OCI-LY3 (cell line): ENCODE results near the gene KRI1.
"Not testable (repeated sequence)": the region's sequence is repeated elsewhere in the genome, so short reads cannot be mapped to it uniquely, and the experiment has no call there.

ENCODE experiments used
- H2AFZ ChIP-seq: fragments of 200-600, 300-600 bp; shearing (Covaris generic); 2 replicates; pipeline ENCODE4 v1.6.0; 2014; ENCODE audit warnings: antibody characterized with exemption, low read depth, low read length
- H3K27ac ChIP-seq: fragments of 200-600, 300-600 bp; sonication (generic); 2 replicates; pipeline ENCODE4 v1.5.1; 2014; ENCODE audit warnings: mild to moderate bottlenecking, low read length, moderate library complexity, mixed read lengths
- H3K27me3 ChIP-seq: fragments of 200-600, 300-600 bp; sonication (generic); 2 replicates; pipeline ENCODE4 v1.6.1; 2014; ENCODE audit warnings: low read depth, low read length, mixed read lengths
- H3K36me3 ChIP-seq: fragments of 200-600, 300-600 bp; sonication (generic); replicated peaks from 2 replicates; pipeline ENCODE3; 2014; ENCODE audit warnings: low read depth, low read length, mixed read lengths
- H3K4me1 ChIP-seq: fragments of 300-600, 200-600 bp; sonication (generic); 2 replicates; pipeline ENCODE4 v1.6.1; 2014; ENCODE audit warnings: low read length, mixed read lengths
- H3K4me2 ChIP-seq: fragments of 200-600, 300-600 bp; sonication (generic); 2 replicates; pipeline ENCODE4 v1.6.1; 2014; ENCODE audit warnings: low read length, mixed read lengths
- H3K4me3 ChIP-seq: fragments of 300-600, 200-600 bp; sonication (generic); 2 replicates; pipeline ENCODE4 v1.5.1; 2014; ENCODE audit warnings: antibody characterized with exemption, mild to moderate bottlenecking, low read length, moderate library complexity
- H3K79me2 ChIP-seq: fragments of 300-600, 200-600 bp; shearing (Covaris generic); 2 replicates; pipeline ENCODE4 v1.6.1; 2014; ENCODE audit warnings: mild to moderate bottlenecking, low read length, mixed read lengths
- H3K9ac ChIP-seq: fragments of 300-600, 200-600 bp; shearing (Covaris generic); 2 replicates; pipeline ENCODE4 v1.6.0; 2014; ENCODE audit warnings: mild to moderate bottlenecking, low read length, moderate library complexity
- H3K9me3 ChIP-seq: fragments of 200-600, 300-600 bp; shearing (Covaris generic); 2 replicates; pipeline ENCODE4 v1.6.1; 2014; ENCODE audit warnings: low read length, mixed read lengths; ENCODE audit not compliant: insufficient read depth
- H4K20me1 ChIP-seq: fragments of 200-600, 300-600 bp; sonication (generic); 2 replicates; pipeline ENCODE4 v1.6.1; 2016; ENCODE audit warnings: low read length, mixed read lengths; ENCODE audit not compliant: insufficient read depth
- EZH2phosphoT487 ChIP-seq: fragments of 200-600 bp; shearing (Covaris generic); IDR thresholded peaks from 2 replicates; pipeline ENCODE4 v1.6.1; 2018; ENCODE audit warnings: antibody characterized with exemption, mixed run types, low read depth
- TF ChIP-seq, protein P1 (sequence below): fragments of 200-600, 300-600 bp; sonication (generic); IDR thresholded peaks from 2 replicates; pipeline ENCODE4 v1.5.1; 2014; ENCODE audit warnings: antibody characterized with exemption, low read length, low read depth

The KRI1 gene

DNA sequence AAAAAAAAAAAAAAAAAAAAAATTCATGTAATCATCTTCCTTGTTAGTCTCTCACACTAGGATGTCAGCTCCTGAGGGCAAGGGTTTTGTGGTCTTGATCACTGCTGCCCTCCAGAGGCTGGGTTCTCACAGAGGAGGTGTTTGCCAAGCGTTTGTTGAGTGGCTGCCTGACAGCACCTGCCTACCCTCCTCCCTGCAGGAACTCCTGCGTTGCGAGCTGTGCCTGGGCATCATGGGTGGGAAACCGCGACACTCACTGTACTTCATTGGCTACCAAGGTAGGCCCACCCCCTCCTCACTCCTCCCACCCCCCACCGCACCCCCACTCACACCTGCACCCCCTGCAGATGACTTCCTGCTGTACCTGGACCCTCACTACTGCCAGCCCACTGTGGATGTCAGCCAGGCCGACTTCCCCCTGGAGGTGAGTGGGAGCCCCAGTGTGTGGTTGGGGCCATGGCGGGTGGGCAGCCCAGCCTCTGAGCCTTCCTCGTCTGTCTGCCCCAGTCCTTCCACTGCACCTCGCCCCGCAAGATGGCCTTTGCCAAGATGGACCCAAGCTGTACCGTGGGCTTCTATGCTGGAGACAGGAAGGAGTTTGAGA is 14.0 kb downstream of the KRI1 start:
- Histone ChIP-seq H4K20me1 (no peaks in the 10 kb centered on the region), H3K4me3 (no peak overlapping the region)

DNA sequence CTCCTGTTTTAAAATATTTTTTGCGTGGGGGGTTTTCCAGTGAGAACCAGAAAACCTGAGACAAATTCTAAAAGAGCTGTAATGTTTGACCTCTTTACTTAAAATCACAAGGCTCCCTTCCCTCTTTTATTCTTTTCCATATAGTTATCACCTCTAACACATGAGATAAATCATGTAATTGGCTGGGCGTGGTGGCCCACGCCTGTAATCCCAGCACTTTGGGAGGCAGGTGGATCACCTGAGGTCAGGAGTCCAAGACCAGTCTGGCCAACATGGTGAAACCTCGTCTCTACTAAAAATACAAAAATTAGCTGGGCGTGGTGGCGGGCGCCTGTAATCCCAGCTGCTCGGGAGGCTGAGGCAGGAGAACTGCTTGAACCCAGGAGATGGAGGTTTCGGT is 14.8 kb downstream of the KRI1 start:
- not testable (repeated sequence) for H2AFZ ChIP-seq, H3K4me2 ChIP-seq, H4K20me1 ChIP-seq, H3K4me1 ChIP-seq, H3K4me3 ChIP-seq, H3K27ac ChIP-seq, H3K27me3 ChIP-seq, H3K79me2 ChIP-seq, H3K9me3 ChIP-seq, H3K9ac ChIP-seq
- peaks cover 52% of the 10 kb centered on the region for H3K36me3 ChIP-seq

More for the DNA sequence above, 14.0 kb downstream of the KRI1 start:
- no peaks in the 10 kb centered on the region for H3K79me2 ChIP-seq
- no peaks in the 10 kb centered on the region for H3K9me3 ChIP-seq
- H2AFZ ChIP-seq = no peak overlapping the region
- H3K4me2 ChIP-seq = no peak overlapping the region
- H3K27me3 ChIP-seq = no peaks in the 10 kb centered on the region
- no peak overlapping the region for H3K27ac ChIP-seq
- H3K4me1 ChIP-seq = 0 out of 2 replicates have a peak, but pooled peaks cover 4% of the 10 kb centered on the region
- no peak overlapping the region for H3K9ac ChIP-seq
- TF ChIP-seq EZH2phosphoT487 = no peak
- TF ChIP-seq, protein P1, sequence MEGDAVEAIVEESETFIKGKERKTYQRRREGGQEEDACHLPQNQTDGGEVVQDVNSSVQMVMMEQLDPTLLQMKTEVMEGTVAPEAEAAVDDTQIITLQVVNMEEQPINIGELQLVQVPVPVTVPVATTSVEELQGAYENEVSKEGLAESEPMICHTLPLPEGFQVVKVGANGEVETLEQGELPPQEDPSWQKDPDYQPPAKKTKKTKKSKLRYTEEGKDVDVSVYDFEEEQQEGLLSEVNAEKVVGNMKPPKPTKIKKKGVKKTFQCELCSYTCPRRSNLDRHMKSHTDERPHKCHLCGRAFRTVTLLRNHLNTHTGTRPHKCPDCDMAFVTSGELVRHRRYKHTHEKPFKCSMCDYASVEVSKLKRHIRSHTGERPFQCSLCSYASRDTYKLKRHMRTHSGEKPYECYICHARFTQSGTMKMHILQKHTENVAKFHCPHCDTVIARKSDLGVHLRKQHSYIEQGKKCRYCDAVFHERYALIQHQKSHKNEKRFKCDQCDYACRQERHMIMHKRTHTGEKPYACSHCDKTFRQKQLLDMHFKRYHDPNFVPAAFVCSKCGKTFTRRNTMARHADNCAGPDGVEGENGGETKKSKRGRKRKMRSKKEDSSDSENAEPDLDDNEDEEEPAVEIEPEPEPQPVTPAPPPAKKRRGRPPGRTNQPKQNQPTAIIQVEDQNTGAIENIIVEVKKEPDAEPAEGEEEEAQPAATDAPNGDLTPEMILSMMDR = peak; percentile 36
- peaks cover 57% of the 10 kb centered on the region for H3K36me3 ChIP-seq

DNA sequence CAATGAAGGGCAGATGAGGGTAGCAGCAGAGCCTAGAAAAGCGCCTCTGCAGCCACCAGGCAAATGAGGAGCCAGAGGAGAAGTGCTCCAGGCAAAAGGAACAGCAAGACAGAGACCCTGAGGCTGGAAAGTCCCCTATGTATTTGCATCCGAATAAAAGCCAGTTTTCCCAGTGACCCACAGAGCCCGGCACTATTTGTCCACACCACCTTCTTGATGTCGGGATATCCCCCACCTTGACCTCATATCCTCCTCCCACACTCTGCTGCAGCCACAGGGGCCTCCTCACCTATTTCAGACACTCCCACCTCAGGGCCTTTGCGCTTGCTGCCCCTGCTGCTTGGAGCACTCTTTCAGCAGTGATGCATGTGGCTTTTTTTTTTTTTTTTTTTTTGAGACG is 15.5 kb downstream of the KRI1 start:
- H3K36me3 ChIP-seq = peaks cover 46% of the 10 kb centered on the region
- H2AFZ ChIP-seq = no peak overlapping the region

DNA sequence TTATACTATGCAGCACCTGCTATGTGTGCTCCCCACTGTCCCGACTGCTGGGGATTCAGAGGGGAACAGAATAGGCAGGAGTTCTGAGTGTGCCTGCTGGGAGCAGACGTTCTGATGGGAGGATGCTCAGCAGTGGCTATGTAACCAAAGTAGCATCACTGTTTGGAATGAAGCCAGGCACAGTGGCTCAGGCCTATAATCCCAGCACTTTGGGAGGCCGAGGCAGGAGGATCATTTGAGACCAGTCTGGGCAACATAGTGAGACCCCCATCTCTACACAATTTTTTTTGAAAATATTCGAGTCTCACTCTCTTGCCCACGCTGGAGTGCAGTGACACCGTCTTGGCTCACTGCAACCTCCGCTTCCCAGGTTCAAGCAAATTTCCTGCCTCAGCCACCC is 16.1 kb downstream of the KRI1 start:
- no peak overlapping the region for H3K27ac ChIP-seq
- no peaks in the 10 kb centered on the region for H3K27me3 ChIP-seq
- peaks cover 4% of the 10 kb centered on the region for H3K79me2 ChIP-seq
- no peaks in the 10 kb centered on the region for H3K9me3 ChIP-seq
- H3K9ac ChIP-seq = no peak overlapping the region
- no peak overlapping the region for H3K4me3 ChIP-seq
- no peak overlapping the region for H2AFZ ChIP-seq
- no peak overlapping the region for H3K4me2 ChIP-seq
- peaks cover 6% of the 10 kb centered on the region for H3K4me1 ChIP-seq
- peaks cover 40% of the 10 kb centered on the region for H3K36me3 ChIP-seq
- TF ChIP-seq EZH2phosphoT487 = no peak
- TF ChIP-seq, protein P1 = no peak
- no peaks in the 10 kb centered on the region for H4K20me1 ChIP-seq

More for the DNA sequence above, 15.5 kb downstream of the KRI1 start:
- no peak overlapping the region for H3K27ac ChIP-seq
- H3K4me1 ChIP-seq = 0 out of 2 replicates have a peak, but pooled peaks cover 4% of the 10 kb centered on the region
- no peaks in the 10 kb centered on the region for H3K9me3 ChIP-seq
- H3K27me3 ChIP-seq = no peaks in the 10 kb centered on the region
- TF ChIP-seq, protein P1 = no peak
- no peak for TF ChIP-seq EZH2phosphoT487
- H3K9ac ChIP-seq = no peak overlapping the region
- no peaks in the 10 kb centered on the region for H4K20me1 ChIP-seq
- H3K4me3 ChIP-seq = no peak overlapping the region
- H3K79me2 ChIP-seq = no peaks in the 10 kb centered on the region
- H3K4me2 ChIP-seq = no peak overlapping the region
